ENCODE measurements around the gene KRT4. TPM values are rescaled to one million over a fixed set of nuclear protein-coding genes. Genes with fewer than 3 reads are reported as not detected.

KRT4 gene
- polyA plus RNA-seq, 1 donor from 2014 or later: not detected

- H3K9me2 ChIP-seq (ENCODE audit: insufficient read depth, low read length): no peaks in the 10 kb centered on the region
- no peak overlapping the region for H3K27ac ChIP-seq (ENCODE audit: low read length)
- no peaks in the 10 kb centered on the region for H4K20me1 ChIP-seq (ENCODE audit: insufficient read depth)
- H3K36me3 ChIP-seq (ENCODE audit: insufficient read depth, low read length): no peaks in the 10 kb centered on the region
- no peaks in the 10 kb centered on the region for H3K9me3 ChIP-seq (ENCODE audit: low read length)
- TF ChIP-seq RAD21 (conservative IDR thresholded peaks at IDR 0.05) (no peak), TAF1 (IDR thresholded peaks at IDR 0.05; ENCODE audit: low read depth) (no peak), MXI1 (conservative IDR thresholded peaks at IDR 0.05; ENCODE audit: poor library complexity, severe bottlenecking) (no peak), POLR2AphosphoS5 (IDR thresholded peaks at IDR 0.05) (no peak), EZH2 (IDR thresholded peaks at IDR 0.05; ENCODE audit: borderline replicate concordance, insufficient read depth, low read length, poor library complexity, severe bottlenecking) (no peak)
- H3K4me3 ChIP-seq (ENCODE audit: low read length): no peak overlapping the region
- no peak overlapping the region for H2AFZ ChIP-seq (ENCODE audit: low read depth, low read length)
- H3F3A ChIP-seq (ENCODE audit: insufficient read depth, low read length, poor library complexity, severe bottlenecking): no peaks in the 10 kb centered on the region
- H3K4me2 ChIP-seq (ENCODE audit: low read length): no peak overlapping the region
- no peaks in the 10 kb centered on the region for H3K27me3 ChIP-seq (ENCODE audit: insufficient read depth, low read depth, low read length)
- no peak overlapping the region for H3K9ac ChIP-seq (ENCODE audit: low read length)
- H3K79me2 ChIP-seq (replicated peaks; ENCODE audit: insufficient read depth, low read length): no peaks in the 10 kb centered on the region
These were observed 33.6 kb upstream of the KRT4 start for GRCh38 chr12:52847335-52848102.

- Histone ChIP-seq H3K27ac (ENCODE audit: low read length) (no peak overlapping the region), H3K27me3 (ENCODE audit: insufficient read depth, low read depth, low read length) (no peaks in the 10 kb centered on the region), H3K9ac (ENCODE audit: low read length) (no peak overlapping the region), H3K9me2 (ENCODE audit: insufficient read depth, low read length) (no peaks in the 10 kb centered on the region), H2AFZ (ENCODE audit: low read depth, low read length) (no peak overlapping the region), H3K36me3 (ENCODE audit: insufficient read depth, low read length) (no peaks in the 10 kb centered on the region), H3K4me2 (ENCODE audit: low read length) (no peak overlapping the region), H3F3A (ENCODE audit: insufficient read depth, low read length, poor library complexity, severe bottlenecking) (no peaks in the 10 kb centered on the region), H3K9me3 (ENCODE audit: low read length) (no peaks in the 10 kb centered on the region), H3K79me2 (replicated peaks; ENCODE audit: insufficient read depth, low read length) (no peaks in the 10 kb centered on the region), H3K4me3 (ENCODE audit: low read length) (no peak overlapping the region), H4K20me1 (ENCODE audit: insufficient read depth) (no peaks in the 10 kb centered on the region)
- no peak for TF ChIP-seq EZH2 (IDR thresholded peaks at IDR 0.05; ENCODE audit: borderline replicate concordance, insufficient read depth, low read length, poor library complexity, severe bottlenecking)
- no peak for TF ChIP-seq RAD21 (conservative IDR thresholded peaks at IDR 0.05)
These were observed 32.5 kb upstream of the KRT4 start for GRCh38 chr12:52846356-52846970.

- no peak overlapping the region for H3K4me2 ChIP-seq (ENCODE audit: low read length)
- no peak overlapping the region for H3K9ac ChIP-seq (ENCODE audit: low read length)
- no peaks in the 10 kb centered on the region for H3K36me3 ChIP-seq (ENCODE audit: insufficient read depth, low read length)
- no peaks in the 10 kb centered on the region for H3K79me2 ChIP-seq (replicated peaks; ENCODE audit: insufficient read depth, low read length)
- TF ChIP-seq TAF1 (IDR thresholded peaks at IDR 0.05; ENCODE audit: low read depth) (no peak), SMC3 (conservative IDR thresholded peaks at IDR 0.05; ENCODE audit: poor library complexity) (no peak)
- H3F3A ChIP-seq (ENCODE audit: insufficient read depth, low read length, poor library complexity, severe bottlenecking): no peaks in the 10 kb centered on the region
- H3K4me3 ChIP-seq (ENCODE audit: low read length): no peak overlapping the region
- H4K20me1 ChIP-seq (ENCODE audit: insufficient read depth): no peaks in the 10 kb centered on the region
- H2AFZ ChIP-seq (ENCODE audit: low read depth, low read length): no peak overlapping the region
- no peaks in the 10 kb centered on the region for H3K27me3 ChIP-seq (ENCODE audit: insufficient read depth, low read depth, low read length)
- H3K27ac ChIP-seq (ENCODE audit: low read length): no peak overlapping the region
- no peaks in the 10 kb centered on the region for H3K9me3 ChIP-seq (ENCODE audit: low read length)
- no peaks in the 10 kb centered on the region for H3K9me2 ChIP-seq (ENCODE audit: insufficient read depth, low read length)
These were observed 32.0 kb upstream of the KRT4 start for GRCh38 chr12:52845946-52846345.

- no peaks in the 10 kb centered on the region for H4K20me1 ChIP-seq (ENCODE audit: insufficient read depth)
- H3K79me2 ChIP-seq (replicated peaks; ENCODE audit: insufficient read depth, low read length): no peaks in the 10 kb centered on the region
- no peaks in the 10 kb centered on the region for H3F3A ChIP-seq (ENCODE audit: insufficient read depth, low read length, poor library complexity, severe bottlenecking)
- no peak overlapping the region for H3K4me2 ChIP-seq (ENCODE audit: low read length)
- no peak overlapping the region for H3K4me3 ChIP-seq (ENCODE audit: low read length)
- no peak overlapping the region for H3K27ac ChIP-seq (ENCODE audit: low read length)
- TF ChIP-seq SMC3 (conservative IDR thresholded peaks at IDR 0.05; ENCODE audit: poor library complexity) (no peak), RAD21 (conservative IDR thresholded peaks at IDR 0.05) (no peak), MXI1 (conservative IDR thresholded peaks at IDR 0.05; ENCODE audit: poor library complexity, severe bottlenecking) (no peak), TAF1 (IDR thresholded peaks at IDR 0.05; ENCODE audit: low read depth) (no peak), CTCF (IDR thresholded peaks at IDR 0.05; ENCODE audit: poor library complexity, severe bottlenecking) (no peak), EZH2 (IDR thresholded peaks at IDR 0.05; ENCODE audit: borderline replicate concordance, insufficient read depth, low read length, poor library complexity, severe bottlenecking) (no peak), POLR2AphosphoS5 (IDR thresholded peaks at IDR 0.05) (no peak), REST (IDR thresholded peaks at IDR 0.05; ENCODE audit: borderline replicate concordance) (no peak), EP300 (conservative IDR thresholded peaks at IDR 0.05; ENCODE audit: poor library complexity, severe bottlenecking) (no peak)
- no peak overlapping the region for H2AFZ ChIP-seq (ENCODE audit: low read depth, low read length)
- no peaks in the 10 kb centered on the region for H3K36me3 ChIP-seq (ENCODE audit: insufficient read depth, low read length)
- no peaks in the 10 kb centered on the region for H3K9me2 ChIP-seq (ENCODE audit: insufficient read depth, low read length)
- H3K9ac ChIP-seq (ENCODE audit: low read length): no peak overlapping the region
- H3K9me3 ChIP-seq (ENCODE audit: low read length): no peaks in the 10 kb centered on the region
- H3K27me3 ChIP-seq (ENCODE audit: insufficient read depth, low read depth, low read length): no peaks in the 10 kb centered on the region
These were observed 30.5 kb upstream of the KRT4 start for GRCh38 chr12:52844386-52844785.

Data from neural cell (in vitro differentiated cells).